CD4-positive, alpha-beta T cell (primary cell): ENCODE data around the gene HADHA. TPM values are rescaled to one million over a fixed set of nuclear protein-coding genes. Genes with fewer than 3 reads are reported as not detected.

Experiments
- ATAC-seq: fragments of 200-7000 bp; cut with Tn5 transposase; one replicate; pipeline ENCODE4 v1.10.0; 2022; ENCODE audit warnings: mild to moderate bottlenecking; ENCODE audit not compliant: poor library complexity
- CTCF ChIA-PET: fragments of 350-600 bp; sonication (Branson Sonifier 250); formaldehyde crosslinking; loops from one replicate; lab custom pipeline; 2021; ENCODE audit warnings: antibody characterized with exemption, inconsistent platforms; lab: Charles Lee
- POLR2A ChIA-PET: fragments of 350-600 bp; sonication (Branson Sonifier 250); formaldehyde crosslinking; loops from one replicate; lab custom pipeline; 2021; ENCODE audit warnings: antibody characterized with exemption, inconsistent platforms; lab: Charles Lee
- DNase-seq, 14 experiments: peaks; one replicate each; pipeline ENCODE4 v3.0.0-alpha.2; 2013 to 2020; ENCODE audit warnings: mixed read lengths in 2 of 14
- H3K27ac ChIP-seq, 2 donors: one replicate each; pipeline versions ENCODE4 v1.5.1 to v1.7.0; 2013; ENCODE audit warnings: low read length in 2 of 2, low read depth in 1 of 2, mild to moderate bottlenecking in 1 of 2
- H3K27me3 ChIP-seq, 2 experiments: 1 replicate in 1 of 2; 2 replicates in 1 of 2; pipeline versions ENCODE4 v1.6.1 to v1.7.0; 2013; ENCODE audit warnings: low read length in 2 of 2, control low read depth in 1 of 2, mild to moderate bottlenecking in 1 of 2, moderate library complexity in 1 of 2; ENCODE audit not compliant: insufficient read depth in 2 of 2, control insufficient read depth in 1 of 2
- H3K36me3 ChIP-seq: one replicate; pipeline ENCODE4 v1.6.1; 2013; ENCODE audit warnings: low read length, control low read depth; ENCODE audit not compliant: insufficient read depth
- H3K4me1 ChIP-seq: one replicate; pipeline ENCODE4 v1.6.1; 2013; ENCODE audit warnings: low read length, control low read depth; ENCODE audit not compliant: insufficient read depth
- H3K4me3 ChIP-seq: one replicate; pipeline ENCODE4 v1.5.1; 2013; ENCODE audit warnings: mild to moderate bottlenecking, low read length, moderate library complexity
- H3K9me3 ChIP-seq, 2 experiments: 1 replicate in 1 of 2; 2 replicates in 1 of 2; pipeline versions ENCODE4 v1.6.1 to v1.7.0; 2013; ENCODE audit warnings: low read length in 2 of 2, mild to moderate bottlenecking in 2 of 2, control low read depth in 1 of 2, moderate library complexity in 1 of 2; ENCODE audit not compliant: control insufficient read depth in 1 of 2, insufficient read depth in 1 of 2
- H3K27ac Mint-ChIP-seq: one replicate; pipeline ENCODE4 v1.8.0; 2020; ENCODE audit warnings: mixed read lengths
- H3K27me3 Mint-ChIP-seq: one replicate; pipeline ENCODE4 v1.8.0; 2021; ENCODE audit warnings: mixed read lengths
- H3K36me3 Mint-ChIP-seq: one replicate; pipeline ENCODE4 v1.8.0; 2021; ENCODE audit warnings: low read depth, mixed read lengths
- H3K4me1 Mint-ChIP-seq: one replicate; pipeline ENCODE4 v1.8.0; 2021; ENCODE audit warnings: low read depth, mixed read lengths
- H3K4me3 Mint-ChIP-seq: one replicate; pipeline ENCODE4 v1.8.0; 2020; ENCODE audit warnings: mild to moderate bottlenecking, mixed read lengths
- H3K9me3 Mint-ChIP-seq: one replicate; pipeline ENCODE4 v1.8.0; 2020; ENCODE audit warnings: mixed read lengths
- CTCF ChIP-seq: fragments of 200-600 bp; IDR thresholded peaks from one replicate; pipeline ENCODE4 v1.8.0; 2022; ENCODE audit warnings: antibody characterized with exemption, mild to moderate bottlenecking
- intact Hi-C, 2 experiments: fragments of 100-400 bp; cut with DNase I in 1 of 2; cut with micrococcal nuclease in 1 of 2; formaldehyde crosslinking; loops; one replicate each; pipeline versions ENCODE4 v1.15.1 to v1.9.0; 2023 to 2025; cut with DNase I, micrococcal nuclease
- total RNA-seq, 174 experiments: library from RNA in 2 of 174; stranded (reverse) in 2 of 174; gene quantifications; one replicate each; pipeline ENCODE4 v1.2.3 and lab custom pipeline; 2021 to 2026

The HADHA gene
- total RNA-seq, 2 experiments from 2014 or later = 72.4 to 73.7 TPM

DNA sequence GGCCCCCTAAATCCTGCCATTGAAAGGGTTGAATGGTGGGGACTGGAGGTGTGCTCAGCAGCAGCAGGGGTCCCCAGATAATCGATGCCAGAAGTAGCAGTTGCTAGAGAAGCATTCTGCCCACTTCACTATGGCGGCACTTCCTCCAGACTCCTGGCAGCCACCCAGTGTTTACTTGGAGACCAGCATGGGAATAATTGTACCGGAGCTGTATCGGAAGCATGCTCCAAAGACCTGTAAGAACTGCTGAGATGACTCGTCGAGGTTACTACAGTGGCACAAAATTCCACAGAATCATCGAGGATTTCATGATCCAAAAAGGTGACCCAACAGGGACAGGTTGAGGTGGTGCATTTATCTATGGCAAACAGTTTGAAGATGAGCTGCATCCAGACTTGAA lies 82.5 kb downstream of the HADHA start:
- Histone ChIP-seq H3K27ac (no peak overlapping the region), H3K27me3 (no peaks in the 10 kb centered on the region), H3K4me3 (no peak overlapping the region), H3K9me3 (no peaks in the 10 kb centered on the region), H3K36me3 (no peaks in the 10 kb centered on the region), H3K4me1 (no peaks in the 10 kb centered on the region)
- Mint-ChIP-seq H3K36me3 (no peaks in the 10 kb centered on the region), H3K4me3 (no peak overlapping the region), H3K27ac (no peak overlapping the region), H3K9me3 (no peaks in the 10 kb centered on the region), H3K27me3 (no peaks in the 10 kb centered on the region), H3K4me1 (no peaks in the 10 kb centered on the region)
- no peak for DNase-seq
- ChIA-PET CTCF (no interaction called here), POLR2A (no interaction called here)
- no peak for TF ChIP-seq CTCF
- intact Hi-C loops = no loop called here
- no peak for ATAC-seq

GRCh38 chr2:26157580-26157979 lies 86.9 kb downstream of the HADHA start:
- no peaks in the 10 kb centered on the region for H3K4me1 ChIP-seq
- ATAC-seq (no peak), DNase-seq (no peak)
- no peaks in the 10 kb centered on the region for H3K9me3 Mint-ChIP-seq
- no peak overlapping the region for H3K27ac Mint-ChIP-seq
- no peak overlapping the region for H3K4me3 ChIP-seq
- H3K4me3 Mint-ChIP-seq = no peak overlapping the region
- H3K27me3 ChIP-seq = no peaks in the 10 kb centered on the region
- no peaks in the 10 kb centered on the region for H3K36me3 ChIP-seq
- no peaks in the 10 kb centered on the region for H3K36me3 Mint-ChIP-seq
- no peak for TF ChIP-seq CTCF
- no peaks in the 10 kb centered on the region for H3K4me1 Mint-ChIP-seq
- ChIA-PET POLR2A (no interaction called here), CTCF (interaction anchor here (0.9 kb wide), 1 partner anchor 73 kb away, joined by 3 read pairs; no protein-coding TSS in a partner anchor)
- no peak overlapping the region for H3K27ac ChIP-seq
- H3K9me3 ChIP-seq = no peaks in the 10 kb centered on the region
- peaks cover 4% of the 10 kb centered on the region for H3K27me3 Mint-ChIP-seq
- intact Hi-C loops = no loop called here

GRCh38 chr2:26150243-26150642 lies 94.2 kb downstream of the HADHA start:
- H3K4me3 Mint-ChIP-seq = no peak overlapping the region

More at GRCh38 chr2:26150243-26150642, 94.2 kb downstream of the HADHA start:
- Mint-ChIP-seq H3K9me3 (no peaks in the 10 kb centered on the region), H3K27me3 (peaks cover 29% of the 10 kb centered on the region), H3K27ac (no peak overlapping the region), H3K4me1 (no peaks in the 10 kb centered on the region), H3K36me3 (no peaks in the 10 kb centered on the region)
- no peaks in the 10 kb centered on the region for H3K9me3 ChIP-seq
- CTCF ChIA-PET = no interaction called here
- no peak overlapping the region for H3K4me3 ChIP-seq
- no peak overlapping the region for H3K27ac ChIP-seq
- no peaks in the 10 kb centered on the region for H3K4me1 ChIP-seq
- H3K27me3 ChIP-seq = peaks cover 7 to 22% of the 10 kb centered on the region in 2 experiments
- intact Hi-C loops = no loop called here
- H3K36me3 ChIP-seq = no peaks in the 10 kb centered on the region
- no peak for ATAC-seq
- TF ChIP-seq CTCF = no peak
- POLR2A ChIA-PET = no interaction called here
- no peak for DNase-seq
